ENCODE measurements around the gene CSNK1A1.

The CSNK1A1 gene

GRCh38 chr5:149443210-149443609, 108.0 kb downstream of the CSNK1A1 start:
- TF ChIP-seq CTCF (conservative IDR thresholded peaks at IDR 0.05; ENCODE audit: low read length), result no peak
- no peak for DNase-seq (ENCODE audit: low read depth)
- no peak overlapping the region for H3K4me3 ChIP-seq (ENCODE audit: low read length)

- DNase-seq (ENCODE audit: low read depth), result peak; percentile 63
- H3K4me3 ChIP-seq (ENCODE audit: low read length), result no peak overlapping the region
- TF ChIP-seq CTCF (conservative IDR thresholded peaks at IDR 0.05; ENCODE audit: low read length), result peak; percentile 93
Measured at GRCh38 chr5:149442563-149443182, 108.6 kb downstream of the CSNK1A1 start.

Data from AG10803 (cell line).